Endometrial microvascular endothelial cells (primary cell): ENCODE data around the gene HSP90AB1. TPM values are rescaled to one million over a fixed set of nuclear protein-coding genes. Genes with fewer than 3 reads are reported as not detected.

Source experiments
- in situ Hi-C: cut with HindIII; loops from 2 replicates; pipeline ENCODE4 v1.10.0; 2017; ENCODE audit warnings: low sequenced_read_pairs, low pct_unique_long_range_greater_than_20kb; ENCODE audit errors: inconsistent ontology term
- total RNA-seq: library from RNA; depleted of rRNA; stranded (reverse); fragments of >200 nt; gene quantifications from one replicate; pipeline ENCODE4 v1.2.3, GENCODE V29; 2015; ENCODE audit errors: inconsistent ontology term

HSP90AB1 gene
- total RNA-seq, 1 donor from 2014 or later = 1,526 TPM

GRCh38 chr6:44221291-44221960 is 25.5 kb upstream of the HSP90AB1 start:
- in situ Hi-C loops = no loop called here

- in situ Hi-C loops = no loop called here
These were observed 25.0 kb upstream of the HSP90AB1 start for GRCh38 chr6:44221961-44222335.

- in situ Hi-C loops = no loop called here
These were observed 24.2 kb upstream of the HSP90AB1 start for GRCh38 chr6:44222486-44223318.

- in situ Hi-C loops = no loop called here
These were observed 23.4 kb upstream of the HSP90AB1 start, which contains the start of gene SLC29A1 for GRCh38 chr6:44223319-44224028. SLC29A1 (plus strand) TSS chr6:44223595; CDS start chr6:44227314, 3,719 bp downstream.

- in situ Hi-C loops = no loop called here
These were observed 22.6 kb upstream of the HSP90AB1 start for GRCh38 chr6:44224029-44224964.

GRCh38 chr6:44224965-44225305 is 22.0 kb upstream of the HSP90AB1 start:
- in situ Hi-C loops = no loop called here

DNA sequence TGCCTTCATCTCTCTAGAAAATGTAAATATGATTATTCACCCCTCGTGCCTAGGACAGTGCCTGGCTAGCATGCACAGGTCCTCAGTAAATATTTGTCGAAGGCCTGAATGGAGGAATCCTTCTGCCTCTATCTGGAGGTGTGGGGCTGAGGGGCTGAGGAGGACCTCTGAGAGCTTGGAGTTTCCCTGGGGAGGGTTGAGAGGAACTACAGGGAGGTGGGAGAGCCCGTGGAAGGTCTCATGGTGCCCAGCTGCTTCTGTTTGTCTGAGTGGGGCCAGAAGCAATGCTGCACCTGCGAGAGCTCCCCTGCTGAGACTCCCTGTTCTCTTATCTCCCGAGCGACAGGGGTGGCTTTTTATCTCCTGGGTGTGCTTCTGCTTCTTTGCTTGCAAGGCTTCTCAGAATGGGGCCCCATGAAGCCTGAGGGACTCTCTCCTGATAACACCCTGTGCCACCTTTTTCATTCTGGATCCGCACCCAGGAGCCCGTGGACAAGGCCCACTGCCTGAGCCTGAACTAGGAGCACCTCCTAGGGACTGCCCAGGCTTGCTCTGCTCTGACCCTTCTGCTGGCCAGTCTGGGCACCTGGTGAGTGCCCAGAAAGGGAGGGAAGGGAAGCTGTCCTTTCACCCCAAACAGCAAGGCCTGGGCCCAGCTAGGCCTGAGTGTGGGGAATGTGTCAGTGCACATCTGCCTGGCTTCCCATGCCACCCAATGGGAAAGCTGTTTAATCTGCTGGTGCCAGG is 21.1 kb upstream of the HSP90AB1 start:
- in situ Hi-C loops = no loop called here

DNA sequence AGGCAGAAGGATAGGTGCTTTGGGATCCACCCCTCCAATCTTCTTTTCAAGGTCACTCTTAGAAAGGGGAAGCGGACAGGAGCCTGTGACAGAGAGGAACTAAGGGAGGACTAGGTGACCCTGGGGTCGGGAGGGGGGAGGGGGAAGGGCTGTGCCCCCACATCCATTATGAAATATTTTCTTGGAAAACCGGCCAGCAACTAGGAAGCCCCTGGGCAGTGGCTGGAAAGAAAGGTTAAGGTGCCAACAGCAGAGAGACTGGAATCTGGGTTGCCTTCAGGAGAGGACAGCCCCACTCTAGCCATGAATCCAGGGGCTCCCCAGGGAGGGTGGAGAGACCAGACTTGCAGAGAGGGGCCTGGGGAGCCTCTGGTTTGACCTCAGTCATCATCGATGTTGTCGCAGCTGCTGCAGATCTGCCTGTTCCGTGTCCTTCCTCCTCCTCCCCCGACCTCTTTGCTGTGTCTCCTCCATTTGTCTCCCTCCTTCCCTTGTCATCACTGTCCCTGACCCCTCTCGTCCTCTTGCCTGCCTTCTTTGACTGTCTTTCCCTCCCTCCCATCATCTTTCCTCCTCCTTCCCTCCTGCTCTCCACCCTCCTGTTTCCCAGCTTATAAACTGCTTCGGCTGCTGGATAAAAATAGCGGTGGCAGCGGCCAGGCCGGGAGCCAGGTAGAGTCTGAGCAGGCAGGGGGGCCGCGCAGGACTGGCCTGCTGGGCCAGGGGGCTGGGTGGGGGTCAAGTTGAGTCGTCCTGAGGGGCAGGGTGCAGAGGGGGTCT is 20.3 kb upstream of the HSP90AB1 start:
- in situ Hi-C loops = no loop called here

DNA sequence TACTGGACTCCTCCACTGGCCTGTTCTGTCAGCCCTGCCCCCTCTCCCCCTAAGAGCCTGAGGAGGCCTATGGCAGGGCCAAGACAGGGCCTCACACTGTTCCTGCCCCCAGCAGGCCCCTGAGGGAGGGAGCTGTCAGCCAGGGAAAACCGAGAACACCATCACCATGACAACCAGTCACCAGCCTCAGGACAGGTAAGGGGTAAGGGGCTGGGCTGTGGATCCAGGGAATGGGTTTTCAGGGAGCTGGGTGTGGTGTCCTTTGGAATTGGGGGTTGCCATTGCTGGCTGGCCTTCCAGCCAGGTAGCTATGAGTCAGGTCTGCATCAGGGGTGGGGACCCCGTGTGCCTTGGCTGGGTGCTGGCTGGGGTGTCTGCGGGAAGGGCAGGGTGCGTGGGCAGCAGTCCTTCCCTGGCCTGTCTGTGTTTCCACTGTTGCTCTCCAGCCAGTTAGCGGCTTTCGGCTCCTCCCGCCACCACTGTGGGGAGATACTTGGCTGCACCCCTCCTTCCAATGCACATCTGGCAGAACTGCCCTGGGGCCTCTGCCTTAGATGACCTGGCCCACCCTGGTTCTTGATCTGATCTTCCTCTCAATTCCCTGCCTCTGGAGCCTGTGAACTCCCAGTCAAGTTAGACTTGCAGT is 19.6 kb upstream of the HSP90AB1 start:
- in situ Hi-C loops = no loop called here

- in situ Hi-C loops = no loop called here
These were observed 18.9 kb upstream of the HSP90AB1 start for GRCh38 chr6:44228031-44228430.

- in situ Hi-C loops = no loop called here
These were observed 18.5 kb upstream of the HSP90AB1 start for GRCh38 chr6:44228433-44228832.

- in situ Hi-C loops = no loop called here
These were observed 18.1 kb upstream of the HSP90AB1 start for GRCh38 chr6:44228836-44229235.

GRCh38 chr6:44229376-44230033 is 17.4 kb upstream of the HSP90AB1 start:
- in situ Hi-C loops = loop anchor here (10.0 kb wide), 1 partner anchor 125 kb away; no protein-coding TSS in a partner anchor

DNA sequence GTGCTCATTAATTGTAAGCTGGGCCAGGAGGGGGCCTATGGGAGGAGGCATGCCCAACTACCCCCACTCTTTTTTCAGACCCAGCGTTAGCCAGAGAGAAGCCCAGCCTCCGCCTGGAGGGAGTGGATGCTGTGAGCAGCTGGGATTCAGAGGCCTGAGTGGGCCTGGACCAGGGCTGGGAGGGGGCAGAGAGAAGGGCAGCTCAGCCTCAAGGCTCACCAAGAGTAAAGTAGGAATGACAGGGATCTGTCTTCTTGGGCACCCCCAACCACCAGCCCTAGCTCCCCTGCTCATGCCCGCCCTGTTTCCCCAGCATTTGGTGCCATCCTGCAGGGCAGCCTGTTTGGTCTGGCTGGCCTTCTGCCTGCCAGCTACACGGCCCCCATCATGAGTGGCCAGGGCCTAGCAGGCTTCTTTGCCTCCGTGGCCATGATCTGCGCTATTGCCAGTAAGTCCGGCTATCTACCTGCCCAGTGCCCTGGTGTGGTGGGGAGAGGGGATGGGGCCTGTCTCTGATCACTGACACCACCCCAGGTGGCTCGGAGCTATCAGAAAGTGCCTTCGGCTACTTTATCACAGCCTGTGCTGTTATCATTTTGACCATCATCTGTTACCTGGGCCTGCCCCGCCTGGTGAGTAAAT is 16.7 kb upstream of the HSP90AB1 start:
- in situ Hi-C loops = loop anchor here (10.0 kb wide), 1 partner anchor 125 kb away; no protein-coding TSS in a partner anchor

DNA sequence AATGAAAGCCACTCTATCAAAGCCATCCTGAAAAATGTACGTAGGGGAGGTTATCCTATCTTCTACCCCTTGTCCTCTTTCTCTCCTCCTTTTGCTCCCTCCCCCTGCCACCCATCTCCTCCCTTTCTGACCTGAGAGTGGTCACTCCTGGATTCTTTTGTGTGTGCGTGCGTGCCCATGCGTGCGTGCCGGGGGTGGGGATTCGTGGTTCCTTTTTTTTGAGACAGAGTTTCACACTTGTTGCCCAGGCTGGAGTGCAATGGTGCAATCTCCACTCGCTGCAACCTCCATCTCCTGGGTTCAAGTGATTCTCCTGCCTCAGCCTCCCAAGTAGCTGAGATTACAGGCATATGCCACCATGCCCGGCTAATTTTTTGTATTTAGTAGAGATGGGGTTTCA is 15.5 kb upstream of the HSP90AB1 start:
- in situ Hi-C loops = loop anchor here (10.0 kb wide), 1 partner anchor 127 kb away; no protein-coding TSS in a partner anchor
